Astrocyte of the hippocampus (primary cell): Measurements from ENCODE around the gene SYCE1L.
A peak's percentile ranks its signal among the peaks of the same experiment; 100 is the strongest.
"Not testable (repeated sequence)": the region's sequence is repeated elsewhere in the genome, so short reads cannot be mapped to it uniquely, and the experiment has no call there.

ENCODE experiments used
- DNase-seq: peaks from one replicate; pipeline ENCODE4 v3.0.0; 2011; ENCODE audit warnings: low read depth, low spot score

Gene SYCE1L

GRCh38 chr16:77199211-77199610, at the start of gene SYCE1L:
SYCE1L (plus strand) TSS chr16:77199408; CDS start chr16:77199452, 44 bp downstream.
- DNase-seq, result no peak

GRCh38 chr16:77157346-77158058, 41.7 kb upstream of the SYCE1L start:
- no peak for DNase-seq

- no peak for DNase-seq
These were observed 40.9 kb upstream of the SYCE1L start for GRCh38 chr16:77158293-77158692.

GRCh38 chr16:77165006-77165405, 34.2 kb upstream of the SYCE1L start:
- no peak for DNase-seq

- DNase-seq, result not testable (repeated sequence)
These were observed 33.5 kb upstream of the SYCE1L start for GRCh38 chr16:77165536-77166236.

- no peak for DNase-seq
These were observed 32.5 kb upstream of the SYCE1L start for GRCh38 chr16:77166726-77167125.

GRCh38 chr16:77168901-77169300, 30.3 kb upstream of the SYCE1L start:
- DNase-seq, result no peak

- peak; percentile 53 for DNase-seq
These were observed 29.5 kb upstream of the SYCE1L start for GRCh38 chr16:77169650-77170236.

- DNase-seq, result no peak
These were observed 28.4 kb upstream of the SYCE1L start for GRCh38 chr16:77170805-77171204.

GRCh38 chr16:77171745-77172635, 27.2 kb upstream of the SYCE1L start:
- peak; percentile 77 for DNase-seq

GRCh38 chr16:77172951-77173350, 26.3 kb upstream of the SYCE1L start:
- DNase-seq, result no peak

GRCh38 chr16:77183137-77183536, 16.1 kb upstream of the SYCE1L start:
- no peak for DNase-seq

- not testable (repeated sequence) for DNase-seq
These were observed 12.9 kb upstream of the SYCE1L start for GRCh38 chr16:77186298-77186697.

GRCh38 chr16:77190190-77190477, 9.1 kb upstream of the SYCE1L start:
- DNase-seq, result no peak

GRCh38 chr16:77190478-77191258, 8.5 kb upstream of the SYCE1L start, which contains the start of gene MON1B:
MON1B (plus strand) TSS chr16:77191190; CDS start chr16:77191486, 296 bp downstream.
- peak; percentile 99 for DNase-seq

- DNase-seq, result no peak
These were observed 7.8 kb upstream of the SYCE1L start for GRCh38 chr16:77191259-77191969.

GRCh38 chr16:77193377-77193776, 5.8 kb upstream of the SYCE1L start:
- no peak for DNase-seq

- DNase-seq, result no peak
These were observed 4.6 kb upstream of the SYCE1L start for GRCh38 chr16:77194295-77195231.

GRCh38 chr16:77195411-77195810, 3.8 kb upstream of the SYCE1L start:
- no peak for DNase-seq
